Trophoblast cell (in vitro differentiated cells and primary cell): Measurements from ENCODE around the gene UBAC1.
"Not testable (repeated sequence)": the region's sequence is repeated elsewhere in the genome, so short reads cannot be mapped to it uniquely, and the experiment has no call there.

ENCODE experiments used
- DNase-seq, 2 donors: peaks; one replicate each; pipeline ENCODE4 v3.0.0-alpha.2; 2016
- H2AFZ ChIP-seq: 2 replicates; pipeline ENCODE4 v1.6.1; 2013; ENCODE audit warnings: low read length, moderate library complexity, mild to moderate bottlenecking; ENCODE audit not compliant: insufficient read depth, poor library complexity
- H2AK5ac ChIP-seq: 2 replicates; pipeline ENCODE4 v1.6.1; 2013; ENCODE audit warnings: mild to moderate bottlenecking, low read length
- H2BK120ac ChIP-seq: 2 replicates; pipeline ENCODE4 v1.6.1; 2013; ENCODE audit warnings: low read length, mild to moderate bottlenecking, moderate library complexity; ENCODE audit not compliant: insufficient read depth, poor library complexity
- H2BK12ac ChIP-seq: 2 replicates; pipeline ENCODE4 v1.6.1; 2013; ENCODE audit warnings: mild to moderate bottlenecking, low read length, moderate library complexity
- H2BK5ac ChIP-seq: 2 replicates; pipeline ENCODE4 v1.6.1; 2013; ENCODE audit warnings: low read length, low read depth, moderate library complexity, mild to moderate bottlenecking; ENCODE audit not compliant: poor library complexity
- H3K14ac ChIP-seq: 2 replicates; pipeline ENCODE4 v1.6.1; 2013; ENCODE audit warnings: mild to moderate bottlenecking, low read length
- H3K18ac ChIP-seq: 2 replicates; pipeline ENCODE4 v1.6.1; 2013; ENCODE audit warnings: mild to moderate bottlenecking, low read length
- H3K23ac ChIP-seq: 2 replicates; pipeline ENCODE4 v1.6.1; 2013; ENCODE audit warnings: low read length
- H3K27ac ChIP-seq: 2 replicates; pipeline ENCODE4 v1.5.1; 2013; ENCODE audit warnings: low read depth, mild to moderate bottlenecking, inconsistent platforms, low read length, moderate library complexity
- H3K27me3 ChIP-seq: 2 replicates; pipeline ENCODE4 v1.6.1; 2013; ENCODE audit warnings: inconsistent platforms, mild to moderate bottlenecking, low read length, moderate library complexity; ENCODE audit not compliant: insufficient read depth
- H3K36me3 ChIP-seq, 2 experiments: 1 replicate in 1 of 2; 2 replicates in 1 of 2; pipeline ENCODE4 v1.6.1; 2013; ENCODE audit warnings: low read length in 2 of 2, mild to moderate bottlenecking in 2 of 2, moderate library complexity in 1 of 2; ENCODE audit not compliant: insufficient read depth in 2 of 2, control insufficient read depth in 1 of 2
- H3K4ac ChIP-seq: 2 replicates; pipeline ENCODE4 v1.6.1; 2013; ENCODE audit warnings: low read depth, mild to moderate bottlenecking, low read length, moderate library complexity
- H3K4me1 ChIP-seq, 2 experiments: 1 replicate in 1 of 2; 2 replicates in 1 of 2; pipeline ENCODE4 v1.6.1; 2013; ENCODE audit warnings: low read length in 2 of 2, mild to moderate bottlenecking in 2 of 2, moderate library complexity in 1 of 2; ENCODE audit not compliant: insufficient read depth in 2 of 2, control insufficient read depth in 1 of 2
- H3K4me2 ChIP-seq: 2 replicates; pipeline ENCODE4 v1.6.1; 2013; ENCODE audit warnings: inconsistent platforms, mild to moderate bottlenecking, low read length, moderate library complexity
- H3K4me3 ChIP-seq: 2 replicates; pipeline ENCODE4 v1.5.1; 2013; ENCODE audit warnings: mild to moderate bottlenecking, low read depth, low read length, inconsistent platforms
- H3K79me1 ChIP-seq: one replicate; pipeline ENCODE4 v1.6.1; 2013; ENCODE audit warnings: low read length
- H3K79me2 ChIP-seq: 2 replicates; pipeline ENCODE4 v1.6.1; 2013; ENCODE audit warnings: low read length, mild to moderate bottlenecking; ENCODE audit not compliant: control insufficient read depth, insufficient read depth, poor library complexity
- H3K9ac ChIP-seq: 2 replicates; pipeline ENCODE4 v1.6.1; 2013; ENCODE audit warnings: mild to moderate bottlenecking, low read length
- H3K9me3 ChIP-seq: 2 replicates; pipeline ENCODE4 v1.6.1; 2013; ENCODE audit warnings: low read depth, mild to moderate bottlenecking, control low read depth, inconsistent platforms, low read length; ENCODE audit not compliant: insufficient read depth
- H4K12ac ChIP-seq: 2 replicates; pipeline ENCODE4 v1.6.1; 2013; ENCODE audit warnings: low read depth, mild to moderate bottlenecking, low read length, moderate library complexity
- H4K8ac ChIP-seq: 2 replicates; pipeline ENCODE4 v1.6.1; 2013; ENCODE audit warnings: low read depth, mild to moderate bottlenecking, low read length, moderate library complexity
- H4K91ac ChIP-seq: one replicate; pipeline ENCODE4 v1.6.1; 2013; ENCODE audit warnings: low read depth, mild to moderate bottlenecking, low read length, moderate library complexity
- WGBS: extraction: QIAGEN DNeasy Blood & Tissue Kit; methylation state at CpG from one replicate; pipeline ENCODE4 v1.1.7; 2013; ENCODE audit warnings: missing lambda C conversion rate; ENCODE audit not compliant: insufficient read length, insufficient coverage; ENCODE audit errors: extremely low coverage; 5-methylcytosine and 5-hydroxymethylcytosine counted together

The UBAC1 gene

DNA sequence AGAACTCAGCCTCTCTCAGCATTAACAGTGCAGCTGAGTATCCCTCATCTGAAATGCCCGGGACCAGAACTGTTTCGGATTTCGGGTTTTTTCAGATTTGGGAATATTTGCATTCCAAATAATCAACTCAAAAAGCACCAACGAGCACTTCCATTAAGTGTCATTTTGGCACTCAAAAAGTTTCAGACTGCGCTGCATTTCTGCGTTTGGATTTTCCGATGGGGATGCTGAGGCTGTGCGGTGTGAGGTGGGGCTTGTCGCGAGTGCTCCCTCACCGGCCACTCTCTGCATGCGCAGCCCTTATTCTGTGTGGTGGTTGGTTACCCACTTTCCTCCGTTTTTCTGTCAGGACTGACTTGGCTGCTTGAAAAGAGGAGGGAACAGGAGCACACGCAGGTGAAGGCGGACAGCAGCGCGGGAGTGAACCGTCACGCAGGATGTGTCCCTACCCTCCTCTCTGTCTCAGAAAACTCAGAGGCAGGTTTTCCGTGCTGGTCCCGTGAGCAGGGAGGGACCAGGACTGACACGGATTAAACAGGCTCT, 8.4 kb downstream of the UBAC1 start:
- no peak overlapping the region for H3K4ac ChIP-seq
- no peaks in the 10 kb centered on the region for H3K79me2 ChIP-seq
- no peak for DNase-seq
- peaks cover 7% of the 10 kb centered on the region for H3K9me3 ChIP-seq
- H2BK120ac ChIP-seq = no peak overlapping the region
- no peak overlapping the region for H3K9ac ChIP-seq
- no peak overlapping the region for H4K91ac ChIP-seq
- H4K8ac ChIP-seq = no peak overlapping the region
- H3K4me3 ChIP-seq = no peak overlapping the region
- whole genome bisulfite sequencing = no CpG with 5 or more reads among the region's 22 CpGs
- H2BK12ac ChIP-seq = no peak overlapping the region
- peaks cover 25 to 30% of the 10 kb centered on the region in 2 experiments for H3K36me3 ChIP-seq
- H3K14ac ChIP-seq = no peak overlapping the region
- H3K4me2 ChIP-seq = no peak overlapping the region
- H2BK5ac ChIP-seq = no peak overlapping the region
- no peak overlapping the region for H4K12ac ChIP-seq
- H2AK5ac ChIP-seq = no peak overlapping the region
- H2AFZ ChIP-seq = no peak overlapping the region
- peaks cover 22 to 26% of the 10 kb centered on the region in 2 experiments for H3K4me1 ChIP-seq
- no peaks in the 10 kb centered on the region for H3K27me3 ChIP-seq
- no peak overlapping the region for H3K27ac ChIP-seq
- H3K23ac ChIP-seq = no peak overlapping the region
- no peak overlapping the region for H3K18ac ChIP-seq
- H3K79me1 ChIP-seq = peaks cover 10% of the 10 kb centered on the region

DNA sequence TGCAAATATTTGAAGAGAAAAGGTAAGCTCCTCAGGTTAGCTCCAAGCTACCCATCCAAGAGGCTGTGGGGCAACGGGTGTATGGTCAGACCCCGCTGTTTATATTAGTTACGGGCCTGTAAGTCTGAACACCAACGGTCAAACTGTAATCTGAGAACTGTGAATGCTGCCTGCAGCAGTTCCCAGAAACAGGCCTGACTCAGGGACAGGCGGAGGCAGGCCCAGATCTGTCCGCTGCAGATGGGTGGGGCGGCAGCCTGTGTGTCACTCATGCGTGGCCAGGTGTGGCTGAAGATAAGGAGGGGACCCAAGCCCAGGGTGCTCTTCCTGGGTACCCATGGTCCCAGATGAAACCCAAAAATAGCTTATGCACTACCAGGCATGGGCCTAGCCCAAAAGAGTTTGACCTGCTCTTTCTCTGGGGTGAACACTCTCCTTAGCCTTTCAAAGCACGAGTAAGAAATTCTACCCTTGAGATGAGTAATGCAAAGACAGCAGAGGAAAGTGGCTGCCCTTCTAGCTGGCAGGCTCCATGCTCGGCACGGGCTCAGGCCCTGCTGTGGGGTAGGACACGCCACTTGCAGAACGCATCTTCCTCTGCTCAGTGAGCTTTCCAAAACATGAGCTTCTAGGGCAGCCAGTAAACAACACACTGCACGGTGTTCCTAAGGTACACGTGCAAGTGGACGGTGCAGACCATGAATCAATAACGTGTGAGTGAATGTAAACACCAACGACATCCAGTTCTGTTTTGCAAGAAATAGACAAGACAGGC, 9.1 kb downstream of the UBAC1 start:
- no peak overlapping the region for H3K18ac ChIP-seq
- peak; percentile 42 for DNase-seq
- H4K91ac ChIP-seq = peak overlapping the region; percentile 15
- no peak overlapping the region for H2BK5ac ChIP-seq
- peaks cover 7% of the 10 kb centered on the region for H3K9me3 ChIP-seq
- peak overlapping the region; percentile 19 for H4K8ac ChIP-seq
- no peak overlapping the region for H2BK120ac ChIP-seq
- no peak overlapping the region for H3K14ac ChIP-seq
- H4K12ac ChIP-seq = no peak overlapping the region
- no peak overlapping the region for H3K4me2 ChIP-seq
- H3K79me2 ChIP-seq = no peaks in the 10 kb centered on the region
- H3K36me3 ChIP-seq = peaks cover 27 to 32% of the 10 kb centered on the region in 2 experiments
- peaks cover 12% of the 10 kb centered on the region for H3K79me1 ChIP-seq
- no peak overlapping the region for H3K4me3 ChIP-seq
- peak overlapping the region; percentile 28 for H3K27ac ChIP-seq
- no peak overlapping the region for H3K9ac ChIP-seq
- no peak overlapping the region for H3K4ac ChIP-seq
- H3K4me1 ChIP-seq = peaks cover 24 to 28% of the 10 kb centered on the region in 2 experiments
- no CpG with 5 or more reads among the region's 18 CpGs for WGBS
- no peak overlapping the region for H2AK5ac ChIP-seq
- H2AFZ ChIP-seq = no peak overlapping the region
- no peak overlapping the region for H2BK12ac ChIP-seq
- H3K27me3 ChIP-seq = no peaks in the 10 kb centered on the region
- no peak overlapping the region for H3K23ac ChIP-seq

DNA sequence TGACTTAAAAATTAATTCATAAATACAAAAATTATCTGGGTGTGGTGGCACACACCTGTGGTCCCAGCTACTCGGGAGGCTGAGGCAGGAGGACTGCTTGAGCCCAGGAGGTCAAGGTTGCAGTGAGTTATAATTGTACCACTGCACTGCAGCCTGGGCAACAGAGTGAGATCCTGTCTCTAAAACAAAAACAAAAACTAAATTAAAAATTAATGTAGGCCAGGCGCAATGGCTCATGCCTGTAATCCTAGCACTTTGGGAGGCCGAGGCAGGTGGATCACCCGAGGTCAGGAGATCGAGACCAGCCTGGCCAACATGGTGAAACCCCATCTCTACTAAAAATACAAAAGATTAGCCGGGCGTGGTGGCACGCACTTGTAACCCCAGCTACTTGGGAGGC, 9.9 kb downstream of the UBAC1 start:
- WGBS = no CpG with 5 or more reads among the region's 8 CpGs
- H4K91ac ChIP-seq, H2AK5ac ChIP-seq, H3K14ac ChIP-seq, H3K9me3 ChIP-seq, DNase-seq, H4K8ac ChIP-seq, H3K9ac ChIP-seq, H2AFZ ChIP-seq, H2BK5ac ChIP-seq, H3K18ac ChIP-seq, H2BK12ac ChIP-seq, H3K4me2 ChIP-seq, H3K4ac ChIP-seq, H3K4me3 ChIP-seq, H3K79me2 ChIP-seq, H4K12ac ChIP-seq, H3K27ac ChIP-seq, H2BK120ac ChIP-seq, H3K23ac ChIP-seq, H3K27me3 ChIP-seq: not testable (repeated sequence)
- Histone ChIP-seq H3K79me1 (peaks cover 18% of the 10 kb centered on the region), H3K36me3 (peaks cover 33 to 39% of the 10 kb centered on the region in 2 experiments), H3K4me1 (peaks cover 31 to 35% of the 10 kb centered on the region in 2 experiments)

DNA sequence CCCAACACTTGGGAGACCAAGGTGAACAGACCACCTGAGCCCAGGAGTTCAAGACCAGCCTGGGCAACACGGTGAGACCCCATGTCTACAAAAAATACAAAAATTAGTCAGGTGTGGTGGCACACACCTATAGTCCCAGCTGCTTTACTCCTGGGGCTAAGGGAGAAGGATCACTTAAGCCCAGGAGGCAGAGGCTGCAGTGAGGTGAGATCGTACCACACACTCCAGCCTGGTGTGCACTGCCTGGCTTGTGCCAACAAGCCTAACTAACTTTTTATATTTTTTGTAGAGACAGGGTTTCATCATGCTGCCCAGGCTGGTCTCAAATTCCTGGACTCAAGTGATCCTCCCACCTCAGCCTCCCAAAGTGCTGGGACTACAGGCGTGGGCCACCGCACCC, 10.3 kb downstream of the UBAC1 start:
- H3K27ac ChIP-seq, H3K9ac ChIP-seq, DNase-seq, H2BK120ac ChIP-seq, H3K9me3 ChIP-seq, H4K12ac ChIP-seq, H2AFZ ChIP-seq, H2BK12ac ChIP-seq, H4K8ac ChIP-seq, H2AK5ac ChIP-seq, H3K4me2 ChIP-seq, H3K27me3 ChIP-seq, H3K79me2 ChIP-seq, H3K23ac ChIP-seq, H3K18ac ChIP-seq, H2BK5ac ChIP-seq, H3K14ac ChIP-seq, H3K4ac ChIP-seq, H3K4me3 ChIP-seq, H4K91ac ChIP-seq: not testable (repeated sequence)
- WGBS = no CpG with 5 or more reads among the region's 4 CpGs
- H3K36me3 ChIP-seq = peaks cover 31 to 39% of the 10 kb centered on the region in 2 experiments
- peaks cover 18% of the 10 kb centered on the region for H3K79me1 ChIP-seq
- peaks cover 35 to 37% of the 10 kb centered on the region in 2 experiments for H3K4me1 ChIP-seq
